GM12891 (cell line): ENCODE measurements around the gene CHKA. TPM values are rescaled to one million over a fixed set of nuclear protein-coding genes. Genes with fewer than 3 reads are reported as not detected.

ENCODE experiments used
- DNase-seq: peaks from one replicate; pipeline ENCODE4 v3.0.0; 2011; ENCODE audit warnings: low spot score; ENCODE audit not compliant: insufficient read length
- FAIRE-seq: peaks from 2 replicates; lab custom pipeline; 2011; peaks lifted over from hg19 to GRCh38; lab: Jason Lieb, UNC
- PAX5 ChIP-seq: IDR thresholded peaks from 2 replicates; pipeline ENCODE4 v1.6.1; 2011; ENCODE audit warnings: low read length, moderate library complexity, mild to moderate bottlenecking; ENCODE audit not compliant: insufficient read depth, severe bottlenecking
- POLR2A ChIP-seq: IDR thresholded peaks from 2 replicates; pipeline ENCODE4 v1.6.1; 2011; ENCODE audit warnings: low read depth, low read length, control low read depth
- POLR2AphosphoS5 ChIP-seq: IDR thresholded peaks from 2 replicates; pipeline ENCODE4 v1.6.1; 2011; ENCODE audit warnings: low read depth, low read length, control low read depth
- POU2F2 ChIP-seq: IDR thresholded peaks from 2 replicates; pipeline ENCODE4 v1.6.1; 2011; ENCODE audit warnings: low read depth, mild to moderate bottlenecking, control low read depth, low read length, moderate library complexity
- SPI1 ChIP-seq: IDR thresholded peaks from 2 replicates; pipeline ENCODE4 v1.6.1; 2011; ENCODE audit warnings: low read depth, low read length, control low read depth
- TAF1 ChIP-seq: IDR thresholded peaks from 2 replicates; pipeline ENCODE4 v1.6.1; 2011; ENCODE audit warnings: low read depth, low read length, control low read depth
- polyA plus RNA-seq: library from polyadenylated mRNA; unstranded; fragments of >200 nt; gene quantifications from one replicate; pipeline ENCODE4 v1.2.1, GENCODE V29; 2012; ENCODE audit warnings: low read depth, missing spikeins, inconsistent platforms; ENCODE audit not compliant: missing spikeins

The CHKA gene
- 20.9 TPM for polyA plus RNA-seq

- peak; percentile 97 for FAIRE-seq
- DNase-seq: peak; percentile 97
- no peak for TF ChIP-seq PAX5
- TF ChIP-seq POLR2AphosphoS5: 0 out of 2 replicates have a peak, but pooled peaks have one; percentile 20
- peak; percentile 78 for TF ChIP-seq TAF1
- no peak for TF ChIP-seq POU2F2
- no peak for TF ChIP-seq SPI1
- TF ChIP-seq POLR2A: peak; percentile 66
Observed at GRCh38 chr11:68121067-68121899, at the start of gene CHKA. TSS of gene CHKA (minus strand) at chr11:68121388. CDS start at chr11:68121177, 211 bp downstream.

- DNase-seq (no peak), FAIRE-seq (no peak)
- no peak for TF ChIP-seq POLR2AphosphoS5
- TF ChIP-seq PAX5: no peak
- no peak for TF ChIP-seq POU2F2
- TF ChIP-seq POLR2A: no peak
- TF ChIP-seq SPI1: no peak
- TF ChIP-seq TAF1: no peak
Observed at GRCh38 chr11:68169442-68169841, 48.3 kb upstream of the CHKA start.

- no peak for DNase-seq
- FAIRE-seq: no peak
- TF ChIP-seq TAF1: no peak
- TF ChIP-seq SPI1: no peak
- TF ChIP-seq POU2F2: no peak
- TF ChIP-seq PAX5: no peak
Observed at GRCh38 chr11:68168694-68169093, 47.5 kb upstream of the CHKA start.

GRCh38 chr11:68167474-68167873 is 46.3 kb upstream of the CHKA start:
- DNase-seq (no peak), FAIRE-seq (no peak)
- no peak for TF ChIP-seq POLR2AphosphoS5
- no peak for TF ChIP-seq TAF1
- TF ChIP-seq SPI1: no peak
- no peak for TF ChIP-seq PAX5
- TF ChIP-seq POLR2A: no peak
- TF ChIP-seq POU2F2: no peak

GRCh38 chr11:68166969-68167368 is 45.8 kb upstream of the CHKA start:
- no peak for FAIRE-seq

GRCh38 chr11:68165601-68166000 is 44.4 kb upstream of the CHKA start:
- DNase-seq (no peak), FAIRE-seq (no peak)
- no peak for TF ChIP-seq POLR2A
- no peak for TF ChIP-seq PAX5
- no peak for TF ChIP-seq POLR2AphosphoS5
- no peak for TF ChIP-seq TAF1
- TF ChIP-seq SPI1: no peak
- TF ChIP-seq POU2F2: no peak

More at GRCh38 chr11:68166969-68167368, 45.8 kb upstream of the CHKA start:
- DNase-seq: no peak
- TF ChIP-seq TAF1 (no peak), POLR2A (no peak), POLR2AphosphoS5 (no peak), POU2F2 (no peak), PAX5 (no peak), SPI1 (no peak)

GRCh38 chr11:68164437-68164836 is 43.2 kb upstream of the CHKA start:
- FAIRE-seq (no peak), DNase-seq (no peak)

GRCh38 chr11:68163691-68164090 is 42.5 kb upstream of the CHKA start:
- no peak for DNase-seq
- FAIRE-seq: no peak
- TF ChIP-seq TAF1: no peak
- no peak for TF ChIP-seq POU2F2
- no peak for TF ChIP-seq PAX5
- no peak for TF ChIP-seq POLR2A
- TF ChIP-seq POLR2AphosphoS5: no peak
- no peak for TF ChIP-seq SPI1

More at GRCh38 chr11:68164437-68164836, 43.2 kb upstream of the CHKA start:
- TF ChIP-seq POLR2A (no peak), PAX5 (no peak), TAF1 (no peak), POLR2AphosphoS5 (no peak), SPI1 (no peak), POU2F2 (no peak)

- TF ChIP-seq TAF1 (no peak), PAX5 (no peak), POLR2AphosphoS5 (no peak), SPI1 (no peak), POU2F2 (no peak), POLR2A (no peak)
- no peak for DNase-seq
Observed at GRCh38 chr11:68160100-68160695, 39.0 kb upstream of the CHKA start.

GRCh38 chr11:68159665-68160064 is 38.5 kb upstream of the CHKA start:
- no peak for DNase-seq
- FAIRE-seq: no peak
- no peak for TF ChIP-seq POU2F2
- no peak for TF ChIP-seq TAF1
- no peak for TF ChIP-seq POLR2A
- no peak for TF ChIP-seq PAX5
- no peak for TF ChIP-seq POLR2AphosphoS5
- TF ChIP-seq SPI1: no peak

More at GRCh38 chr11:68160100-68160695, 39.0 kb upstream of the CHKA start:
- no peak for FAIRE-seq
